ENCODE data around the gene ZCCHC7. TPM values are rescaled to one million over a fixed set of nuclear protein-coding genes. Genes with fewer than 3 reads are reported as not detected.

The ZCCHC7 gene
- total RNA-seq, 4 donors from 2014 or later = 11.7 to 24.6 (median 13.6) TPM

DNA sequence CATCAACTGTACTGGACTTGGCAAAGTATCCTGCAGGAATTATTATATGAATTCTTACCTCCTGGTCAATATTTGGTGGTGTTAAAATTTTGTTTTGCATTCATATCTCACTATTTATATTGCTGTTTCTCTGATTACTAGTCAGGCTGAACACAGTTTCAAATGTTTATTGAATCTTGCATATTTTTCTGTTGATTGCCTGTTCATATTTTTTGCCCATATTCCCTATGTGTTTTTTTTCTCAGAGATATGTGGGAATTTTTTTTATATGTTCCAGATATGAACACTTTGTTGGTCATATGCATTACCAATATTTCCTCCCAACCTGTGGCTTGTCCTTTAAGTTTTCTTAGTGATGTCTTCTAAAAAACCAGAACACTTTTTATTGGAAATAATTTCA is 153.2 kb downstream of the ZCCHC7 start:
- DNase-seq (ENCODE audit: low spot score) (no peak), ATAC-seq (ENCODE audit: low FRiP score) (no peak)
- TF ChIP-seq, protein P1, sequence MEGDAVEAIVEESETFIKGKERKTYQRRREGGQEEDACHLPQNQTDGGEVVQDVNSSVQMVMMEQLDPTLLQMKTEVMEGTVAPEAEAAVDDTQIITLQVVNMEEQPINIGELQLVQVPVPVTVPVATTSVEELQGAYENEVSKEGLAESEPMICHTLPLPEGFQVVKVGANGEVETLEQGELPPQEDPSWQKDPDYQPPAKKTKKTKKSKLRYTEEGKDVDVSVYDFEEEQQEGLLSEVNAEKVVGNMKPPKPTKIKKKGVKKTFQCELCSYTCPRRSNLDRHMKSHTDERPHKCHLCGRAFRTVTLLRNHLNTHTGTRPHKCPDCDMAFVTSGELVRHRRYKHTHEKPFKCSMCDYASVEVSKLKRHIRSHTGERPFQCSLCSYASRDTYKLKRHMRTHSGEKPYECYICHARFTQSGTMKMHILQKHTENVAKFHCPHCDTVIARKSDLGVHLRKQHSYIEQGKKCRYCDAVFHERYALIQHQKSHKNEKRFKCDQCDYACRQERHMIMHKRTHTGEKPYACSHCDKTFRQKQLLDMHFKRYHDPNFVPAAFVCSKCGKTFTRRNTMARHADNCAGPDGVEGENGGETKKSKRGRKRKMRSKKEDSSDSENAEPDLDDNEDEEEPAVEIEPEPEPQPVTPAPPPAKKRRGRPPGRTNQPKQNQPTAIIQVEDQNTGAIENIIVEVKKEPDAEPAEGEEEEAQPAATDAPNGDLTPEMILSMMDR (IDR thresholded peaks at IDR 0.05) = no peak

DNA sequence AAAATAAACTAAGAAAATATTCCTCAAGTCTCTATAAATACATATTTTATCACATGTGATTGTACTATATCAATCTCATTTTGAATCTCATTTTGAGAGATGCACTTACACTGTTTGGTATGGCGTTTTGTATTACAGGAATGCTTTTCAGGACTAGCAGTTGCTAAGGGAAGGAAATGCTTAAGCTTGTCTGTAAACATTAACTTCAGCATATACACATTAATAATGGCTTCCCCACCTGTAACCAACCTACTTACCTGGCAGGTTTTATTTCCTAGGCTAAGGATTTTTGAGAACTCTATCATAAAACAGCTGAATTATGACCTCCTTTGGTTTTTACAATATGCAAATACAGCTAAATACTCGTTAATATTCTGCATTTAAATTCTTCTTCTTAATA is 161.2 kb downstream of the ZCCHC7 start:
- DNase-seq (ENCODE audit: low spot score) = no peak
- ATAC-seq (ENCODE audit: low FRiP score) = no peak
- TF ChIP-seq, protein P1 (IDR thresholded peaks at IDR 0.05) = no peak

DNA sequence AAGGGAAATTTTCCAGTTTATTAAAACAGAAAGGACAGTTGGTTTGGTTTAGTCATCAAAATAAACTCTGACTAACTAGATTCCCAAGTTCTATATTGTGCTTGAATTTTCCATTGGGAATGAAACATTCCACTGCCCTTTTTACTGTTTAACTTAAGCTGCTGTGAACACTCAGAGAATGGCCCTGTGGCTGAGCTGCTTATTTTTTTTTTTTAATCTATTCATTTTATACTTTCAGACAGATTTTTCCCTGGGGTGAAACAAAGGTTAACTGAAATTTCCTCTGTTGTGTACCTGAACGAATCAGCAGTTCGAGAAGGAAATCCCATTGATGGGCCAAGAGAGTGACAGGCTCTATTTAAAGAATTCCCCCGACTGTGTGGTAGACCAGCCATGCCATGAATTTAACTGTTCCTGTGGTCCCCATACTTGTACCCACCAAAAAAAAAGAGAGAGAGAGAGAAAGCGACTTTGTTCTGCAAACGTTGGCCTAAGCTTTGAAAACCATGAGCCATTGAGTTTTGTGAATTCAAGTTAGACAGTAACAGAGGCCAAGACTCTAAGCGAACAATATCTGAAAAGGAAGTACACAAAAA is 163.5 kb downstream of the ZCCHC7 start:
- DNase-seq (ENCODE audit: low spot score) = no peak
- TF ChIP-seq, protein P1 (IDR thresholded peaks at IDR 0.05) = no peak
- ATAC-seq (ENCODE audit: low FRiP score) = no peak

DNA sequence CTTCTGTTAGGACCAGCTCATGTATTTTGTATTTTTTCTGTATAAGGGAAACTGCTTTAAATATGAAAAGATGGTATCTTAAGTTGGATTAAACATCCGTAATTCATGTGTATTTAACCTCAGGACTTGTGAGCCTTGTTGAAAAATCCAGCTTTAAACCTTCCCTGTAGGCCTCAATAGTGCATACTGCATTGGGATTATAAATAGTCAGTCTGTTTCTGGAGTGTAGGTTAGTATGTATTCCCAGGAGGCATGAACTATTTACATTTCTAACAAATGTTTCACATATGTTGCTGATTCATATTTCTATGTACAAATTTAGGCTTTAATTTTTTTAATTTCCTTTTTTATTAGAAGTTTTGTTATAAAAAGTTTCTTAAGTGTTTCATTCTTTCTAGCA is 164.3 kb downstream of the ZCCHC7 start:
- ATAC-seq (ENCODE audit: low FRiP score) = no peak
- TF ChIP-seq, protein P1 (IDR thresholded peaks at IDR 0.05) = no peak
- no peak for DNase-seq (ENCODE audit: low spot score)

DNA sequence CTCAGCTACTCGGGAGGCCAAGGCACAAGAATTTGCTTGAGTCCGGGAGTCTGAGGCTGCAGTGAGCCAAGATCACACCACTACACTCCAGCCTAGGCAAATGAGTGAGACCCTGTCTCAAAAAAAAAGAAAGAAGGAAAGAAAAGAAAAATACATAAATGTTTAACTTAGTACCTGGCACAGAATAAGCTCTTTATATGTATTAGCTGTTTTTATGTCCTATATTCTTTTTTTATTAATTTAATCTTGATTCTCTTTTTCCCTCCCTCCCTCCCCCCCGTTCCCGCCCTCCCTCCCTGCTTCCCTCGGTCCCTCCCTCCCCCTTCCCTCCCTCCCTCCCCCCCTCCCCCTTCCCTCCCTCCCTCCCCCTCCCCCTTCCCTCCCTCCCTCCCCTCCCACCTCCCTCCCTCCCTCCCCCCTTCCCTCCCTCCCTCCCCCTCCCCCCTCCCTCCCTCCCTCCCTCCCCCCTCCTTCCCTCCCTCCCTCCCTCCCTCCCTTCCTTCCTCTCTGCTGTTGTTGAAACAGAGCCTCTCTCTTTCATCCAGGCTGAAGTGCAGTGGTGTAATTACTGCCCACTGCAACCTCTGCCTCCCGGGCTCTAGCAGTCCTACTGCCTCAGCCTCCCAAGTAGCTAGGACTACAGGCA is 166.3 kb downstream of the ZCCHC7 start:
- ATAC-seq (ENCODE audit: low FRiP score) (no peak), DNase-seq (ENCODE audit: low spot score) (no peak)
- TF ChIP-seq, protein P1 (IDR thresholded peaks at IDR 0.05) = no peak

DNA sequence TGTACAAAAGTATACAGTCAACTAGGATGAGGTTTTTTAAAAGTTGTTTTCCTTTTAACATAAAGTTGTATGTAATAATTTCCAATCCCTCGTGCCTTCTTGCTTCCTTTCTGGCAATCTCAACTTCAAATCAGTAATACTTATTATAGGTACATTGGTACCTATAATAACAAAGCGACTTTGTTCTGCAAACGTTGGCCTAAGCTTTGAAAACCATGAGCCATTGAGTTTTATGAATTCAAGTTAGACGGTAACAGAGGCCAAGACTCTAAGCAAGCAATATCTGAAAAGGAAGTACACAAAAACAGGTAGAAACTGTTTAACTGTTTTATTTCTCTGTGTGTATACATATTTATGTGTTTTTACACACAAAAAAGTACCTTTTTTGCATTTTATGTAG is 166.9 kb downstream of the ZCCHC7 start:
- ATAC-seq (ENCODE audit: low FRiP score) = no peak
- TF ChIP-seq, protein P1 (IDR thresholded peaks at IDR 0.05) = no peak
- no peak for DNase-seq (ENCODE audit: low spot score)

DNA sequence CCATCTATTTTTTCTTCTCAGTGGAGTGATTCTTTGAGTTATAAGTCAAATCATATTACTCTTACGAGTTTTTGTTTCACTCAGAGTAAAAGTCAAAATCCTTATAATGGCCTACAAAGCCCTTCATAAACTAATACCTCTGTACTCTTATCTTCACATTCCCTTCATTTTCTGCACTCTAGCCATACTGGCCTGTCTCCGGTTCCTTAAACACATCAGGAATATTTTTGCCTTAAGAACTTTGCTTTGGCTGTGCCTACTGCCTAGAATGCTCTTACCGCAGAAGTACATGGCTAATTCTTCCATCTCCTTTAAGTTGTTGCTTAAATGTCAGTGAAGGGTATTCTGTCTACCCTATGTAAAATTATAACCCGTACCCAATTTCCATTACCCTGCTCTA is 169.3 kb downstream of the ZCCHC7 start:
- TF ChIP-seq, protein P1 (IDR thresholded peaks at IDR 0.05) = no peak
- DNase-seq (ENCODE audit: low spot score) = no peak
- no peak for ATAC-seq (ENCODE audit: low FRiP score)
